Glutamatergic neuron (in vitro differentiated cells): ENCODE data around the gene ANGPTL2. TPM values are rescaled to one million over a fixed set of nuclear protein-coding genes. Genes with fewer than 3 reads are reported as not detected.

ENCODE experiments used
- DNase-seq: peaks from one replicate; pipeline ENCODE4 v3.0.0; 2022
- H3K27ac Mint-ChIP-seq: one replicate; pipeline ENCODE4 v1.8.0; 2020; ENCODE audit warnings: mild to moderate bottlenecking, mixed read lengths, inconsistent platforms; ENCODE audit not compliant: unreplicated experiment
- H3K27me3 Mint-ChIP-seq: one replicate; pipeline ENCODE4 v1.8.0; 2020; ENCODE audit warnings: mild to moderate bottlenecking, moderate library complexity, mixed read lengths, inconsistent platforms; ENCODE audit not compliant: unreplicated experiment
- H3K36me3 Mint-ChIP-seq: one replicate; pipeline ENCODE4 v1.8.0; 2020; ENCODE audit warnings: mild to moderate bottlenecking, mixed read lengths, inconsistent platforms; ENCODE audit not compliant: unreplicated experiment
- H3K4me1 Mint-ChIP-seq: one replicate; pipeline ENCODE4 v1.8.0; 2020; ENCODE audit warnings: mild to moderate bottlenecking, low read depth, mixed read lengths, inconsistent platforms; ENCODE audit not compliant: unreplicated experiment
- H3K4me3 Mint-ChIP-seq: one replicate; pipeline ENCODE4 v1.8.0; 2020; ENCODE audit warnings: mild to moderate bottlenecking, mixed read lengths, inconsistent platforms; ENCODE audit not compliant: unreplicated experiment
- H3K9me3 Mint-ChIP-seq: one replicate; pipeline ENCODE4 v1.8.0; 2020; ENCODE audit warnings: mild to moderate bottlenecking, moderate library complexity, mixed read lengths, inconsistent platforms; ENCODE audit not compliant: unreplicated experiment
- total RNA-seq: library from RNA; stranded (reverse); fragmentation: NEBNext Ultra II Directional; extraction: Animal tissue kit (Norgen Biotek cat#: 25700); gene quantifications from one replicate; pipeline ENCODE4 v1.2.1, GENCODE V29; 2021; ENCODE audit not compliant: unreplicated experiment
- TF ChIP-seq, protein P1 (sequence below): fragments of 200-600 bp; sonication (generic); IDR thresholded peaks from one replicate; pipeline ENCODE4 v1.5.0; 2021; ENCODE audit not compliant: partially characterized antibody, unreplicated experiment

Gene ANGPTL2
- total RNA-seq, 1 donor from 2014 or later = 55.5 TPM

DNA sequence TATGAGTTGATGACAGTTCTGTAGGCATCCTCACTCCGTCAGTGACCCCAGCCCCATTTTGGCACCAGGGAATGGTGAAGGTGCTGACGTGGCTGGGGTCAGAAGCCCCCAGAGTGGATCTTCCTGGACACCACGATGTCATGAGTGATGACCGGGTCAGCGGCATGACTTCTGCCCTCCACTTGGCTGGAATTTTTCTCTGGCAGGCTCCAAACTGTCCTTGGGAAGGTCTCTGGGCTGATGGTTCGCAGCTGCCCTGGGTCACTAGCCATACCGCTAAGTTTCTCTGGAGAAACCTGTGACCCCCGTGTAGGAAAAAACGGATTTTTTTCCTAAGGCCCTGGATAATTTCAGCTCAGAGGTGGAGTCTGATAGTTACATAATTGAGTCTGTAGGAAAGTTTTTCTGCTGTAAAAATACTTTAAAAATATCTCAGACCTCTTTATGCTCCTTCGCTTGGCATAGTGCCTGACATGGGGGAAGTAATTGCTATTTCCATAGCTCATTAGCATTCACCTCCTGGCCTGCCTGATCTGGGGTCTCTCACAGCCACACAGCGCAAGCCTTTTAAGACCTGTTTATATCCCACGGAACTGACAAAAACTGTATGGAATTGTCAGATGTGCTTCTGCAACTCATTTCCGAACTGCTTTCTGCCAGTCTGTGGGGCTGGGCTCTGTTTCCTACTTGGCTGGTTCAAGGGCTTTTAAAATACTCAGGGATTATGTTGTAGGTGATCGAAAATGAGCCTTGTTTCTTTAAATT is 69.2 kb downstream of the ANGPTL2 start:
- Mint-ChIP-seq H3K27ac (no peak overlapping the region), H3K4me1 (peaks cover 5% of the 10 kb centered on the region), H3K27me3 (no peaks in the 10 kb centered on the region), H3K9me3 (peaks cover 5% of the 10 kb centered on the region), H3K4me3 (no peak overlapping the region), H3K36me3 (no peaks in the 10 kb centered on the region)
- no peak for DNase-seq
- TF ChIP-seq, protein P1, sequence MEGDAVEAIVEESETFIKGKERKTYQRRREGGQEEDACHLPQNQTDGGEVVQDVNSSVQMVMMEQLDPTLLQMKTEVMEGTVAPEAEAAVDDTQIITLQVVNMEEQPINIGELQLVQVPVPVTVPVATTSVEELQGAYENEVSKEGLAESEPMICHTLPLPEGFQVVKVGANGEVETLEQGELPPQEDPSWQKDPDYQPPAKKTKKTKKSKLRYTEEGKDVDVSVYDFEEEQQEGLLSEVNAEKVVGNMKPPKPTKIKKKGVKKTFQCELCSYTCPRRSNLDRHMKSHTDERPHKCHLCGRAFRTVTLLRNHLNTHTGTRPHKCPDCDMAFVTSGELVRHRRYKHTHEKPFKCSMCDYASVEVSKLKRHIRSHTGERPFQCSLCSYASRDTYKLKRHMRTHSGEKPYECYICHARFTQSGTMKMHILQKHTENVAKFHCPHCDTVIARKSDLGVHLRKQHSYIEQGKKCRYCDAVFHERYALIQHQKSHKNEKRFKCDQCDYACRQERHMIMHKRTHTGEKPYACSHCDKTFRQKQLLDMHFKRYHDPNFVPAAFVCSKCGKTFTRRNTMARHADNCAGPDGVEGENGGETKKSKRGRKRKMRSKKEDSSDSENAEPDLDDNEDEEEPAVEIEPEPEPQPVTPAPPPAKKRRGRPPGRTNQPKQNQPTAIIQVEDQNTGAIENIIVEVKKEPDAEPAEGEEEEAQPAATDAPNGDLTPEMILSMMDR = no peak

DNA sequence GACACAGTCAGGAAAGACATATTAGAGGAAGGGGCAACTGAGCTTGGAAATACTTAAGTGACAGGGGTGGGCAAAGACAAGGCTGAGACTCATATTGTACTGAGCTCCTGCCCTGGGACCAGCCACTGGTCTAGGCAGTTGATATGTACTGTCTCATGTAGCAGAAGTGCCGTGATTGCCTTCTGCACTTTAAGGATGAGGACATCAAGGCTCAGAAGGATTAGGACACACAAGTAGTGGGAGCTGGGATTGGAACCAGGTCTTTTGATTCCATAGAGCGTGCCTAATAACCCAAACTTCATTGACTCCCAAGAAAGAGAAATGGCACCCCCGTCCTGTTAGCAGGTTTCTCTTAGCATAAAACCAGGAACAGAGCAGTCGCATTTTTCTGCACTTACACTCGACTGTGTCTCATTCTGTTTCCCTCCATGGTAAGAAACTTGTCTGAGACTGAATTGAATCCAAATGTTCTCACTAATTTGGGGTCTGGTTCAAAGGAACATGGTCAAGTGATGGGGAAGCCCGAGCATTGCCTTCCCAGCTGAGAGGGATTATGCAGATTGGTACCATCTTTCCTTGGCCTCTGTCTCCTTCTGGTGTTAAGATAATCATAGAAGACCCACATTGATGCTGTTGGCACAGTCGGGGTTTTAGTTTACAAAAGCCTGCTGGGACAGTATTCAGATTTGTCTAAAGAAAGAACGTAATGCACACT is 70.4 kb downstream of the ANGPTL2 start:
- Mint-ChIP-seq H3K27me3 (no peaks in the 10 kb centered on the region), H3K9me3 (peaks cover 5% of the 10 kb centered on the region), H3K36me3 (no peaks in the 10 kb centered on the region), H3K4me1 (no peaks in the 10 kb centered on the region), H3K27ac (no peak overlapping the region), H3K4me3 (no peak overlapping the region)
- no peak for DNase-seq
- TF ChIP-seq, protein P1 = no peak

DNA sequence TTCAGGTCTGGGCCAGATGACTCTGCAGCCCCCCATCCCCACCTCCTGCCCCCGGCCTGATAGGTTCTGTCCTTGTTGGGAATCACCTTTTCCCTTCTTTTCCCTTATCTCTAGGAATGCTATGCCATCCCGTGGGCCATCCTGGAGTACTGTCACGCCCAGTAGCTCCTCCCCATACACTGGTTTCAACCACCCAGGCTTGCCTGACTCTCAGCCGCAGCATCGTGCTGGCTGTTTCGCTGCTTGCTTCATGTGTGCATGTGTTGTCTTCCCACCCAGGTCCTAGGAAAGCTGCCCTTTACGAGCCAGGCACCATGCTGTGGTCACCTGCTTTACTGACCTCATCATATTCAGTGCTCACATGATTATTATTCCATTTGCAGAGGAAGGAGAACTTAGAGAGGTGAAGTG is 71.8 kb downstream of the ANGPTL2 start:
- no peaks in the 10 kb centered on the region for H3K36me3 Mint-ChIP-seq
- TF ChIP-seq, protein P1 = no peak
- no peak overlapping the region for H3K4me3 Mint-ChIP-seq
- no peak for DNase-seq
- no peaks in the 10 kb centered on the region for H3K9me3 Mint-ChIP-seq
- H3K27me3 Mint-ChIP-seq = no peaks in the 10 kb centered on the region
- no peaks in the 10 kb centered on the region for H3K4me1 Mint-ChIP-seq
- no peak overlapping the region for H3K27ac Mint-ChIP-seq

DNA sequence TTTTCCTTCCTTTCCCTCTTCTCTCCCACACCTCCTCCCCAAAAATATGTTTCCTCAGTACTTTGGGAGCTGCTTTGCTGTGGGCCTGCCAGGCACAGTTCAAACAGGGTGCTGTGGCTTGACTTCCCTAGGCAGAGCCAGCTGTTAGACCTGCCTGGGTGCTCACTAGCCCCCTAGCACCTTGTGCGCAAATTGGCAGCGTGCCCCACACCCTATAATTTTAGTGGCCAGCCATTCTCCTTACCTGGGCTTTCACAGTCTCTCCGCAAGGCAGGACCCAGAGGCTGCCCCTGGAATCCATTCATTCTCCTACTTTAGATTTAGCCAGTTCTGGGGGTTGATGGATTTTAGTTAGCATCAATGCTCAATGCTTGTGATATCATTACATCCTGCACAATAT is 72.3 kb downstream of the ANGPTL2 start:
- no peak overlapping the region for H3K4me3 Mint-ChIP-seq
- no peaks in the 10 kb centered on the region for H3K36me3 Mint-ChIP-seq
- H3K9me3 Mint-ChIP-seq = no peaks in the 10 kb centered on the region
- no peaks in the 10 kb centered on the region for H3K4me1 Mint-ChIP-seq
- no peaks in the 10 kb centered on the region for H3K27me3 Mint-ChIP-seq
- TF ChIP-seq, protein P1 = no peak
- no peak overlapping the region for H3K27ac Mint-ChIP-seq
- no peak for DNase-seq

DNA sequence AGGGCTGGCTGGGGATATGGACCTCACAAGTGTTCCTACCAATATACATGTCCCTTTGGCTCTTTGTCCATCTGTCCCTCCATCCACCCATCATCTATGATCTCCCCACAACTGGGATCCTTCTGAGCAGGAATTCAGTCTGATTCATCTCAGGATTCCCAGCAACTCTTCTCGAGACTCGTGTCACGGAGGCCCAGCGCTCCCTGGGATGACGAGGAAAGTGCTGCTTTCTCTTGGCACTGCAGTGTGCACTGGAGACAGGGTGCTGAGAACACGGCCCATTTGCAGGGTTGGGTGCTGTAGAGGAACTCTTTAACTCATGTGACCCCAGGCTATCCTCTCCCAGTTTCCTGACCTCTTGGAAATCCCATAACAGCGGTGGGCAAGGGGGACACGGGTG is 72.9 kb downstream of the ANGPTL2 start:
- H3K9me3 Mint-ChIP-seq = no peaks in the 10 kb centered on the region
- no peaks in the 10 kb centered on the region for H3K27me3 Mint-ChIP-seq
- H3K4me3 Mint-ChIP-seq = no peak overlapping the region
- TF ChIP-seq, protein P1 = no peak
- DNase-seq = no peak
- H3K4me1 Mint-ChIP-seq = no peaks in the 10 kb centered on the region
- no peak overlapping the region for H3K27ac Mint-ChIP-seq
- H3K36me3 Mint-ChIP-seq = no peaks in the 10 kb centered on the region
